Prostate gland (tissue), 2 donors: ENCODE measurements around the gene DPYD.

Experiments
- POLR2A ChIP-seq: fragments of 450-650 bp; IDR thresholded peaks from one replicate; pipeline ENCODE4 v1.6.1; 2016; ENCODE audit warnings: antibody characterized with exemption, mild to moderate bottlenecking
- TF ChIP-seq, protein P1 (sequence below), 4 experiments: fragments of 200-600 bp in 2 of 4; fragments of 450-650 bp in 2 of 4; sonication (generic) in 2 of 4; IDR thresholded peaks; 1 replicate in 3 of 4; 2 replicates in 1 of 4; pipeline ENCODE4 v1.5.1; 2016 to 2019; ENCODE audit warnings: antibody characterized with exemption in 4 of 4, mild to moderate bottlenecking in 2 of 4, moderate library complexity in 2 of 4

DNA sequence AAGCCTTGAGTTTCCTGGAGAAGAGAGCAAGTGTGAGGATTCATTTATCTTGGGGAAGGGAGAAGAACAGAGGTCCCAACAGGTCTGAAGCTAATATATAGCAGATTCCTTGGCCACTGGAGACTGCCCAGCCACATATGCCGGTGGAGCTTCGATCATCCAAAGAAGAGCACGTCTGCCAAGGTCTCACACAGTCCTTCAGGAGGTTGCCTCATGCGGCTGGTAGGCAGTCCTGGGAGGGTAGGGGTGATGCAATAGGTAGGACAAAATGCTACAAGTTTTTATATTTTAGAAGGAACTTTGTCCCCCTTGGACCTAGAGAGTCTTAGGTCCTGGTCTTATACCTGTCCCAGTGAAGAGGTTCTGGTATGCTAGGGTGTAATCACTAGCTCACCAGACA lies 582.5 kb downstream of the DPYD start:
- TF ChIP-seq, protein P1, sequence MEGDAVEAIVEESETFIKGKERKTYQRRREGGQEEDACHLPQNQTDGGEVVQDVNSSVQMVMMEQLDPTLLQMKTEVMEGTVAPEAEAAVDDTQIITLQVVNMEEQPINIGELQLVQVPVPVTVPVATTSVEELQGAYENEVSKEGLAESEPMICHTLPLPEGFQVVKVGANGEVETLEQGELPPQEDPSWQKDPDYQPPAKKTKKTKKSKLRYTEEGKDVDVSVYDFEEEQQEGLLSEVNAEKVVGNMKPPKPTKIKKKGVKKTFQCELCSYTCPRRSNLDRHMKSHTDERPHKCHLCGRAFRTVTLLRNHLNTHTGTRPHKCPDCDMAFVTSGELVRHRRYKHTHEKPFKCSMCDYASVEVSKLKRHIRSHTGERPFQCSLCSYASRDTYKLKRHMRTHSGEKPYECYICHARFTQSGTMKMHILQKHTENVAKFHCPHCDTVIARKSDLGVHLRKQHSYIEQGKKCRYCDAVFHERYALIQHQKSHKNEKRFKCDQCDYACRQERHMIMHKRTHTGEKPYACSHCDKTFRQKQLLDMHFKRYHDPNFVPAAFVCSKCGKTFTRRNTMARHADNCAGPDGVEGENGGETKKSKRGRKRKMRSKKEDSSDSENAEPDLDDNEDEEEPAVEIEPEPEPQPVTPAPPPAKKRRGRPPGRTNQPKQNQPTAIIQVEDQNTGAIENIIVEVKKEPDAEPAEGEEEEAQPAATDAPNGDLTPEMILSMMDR (IDR thresholded peaks at IDR 0.05), result no peak
- TF ChIP-seq POLR2A, result no peak
